Occipital lobe (tissue), 2 donors: ENCODE results near the gene DDX25. TPM values are rescaled to one million over a fixed set of nuclear protein-coding genes. Genes with fewer than 3 reads are reported as not detected.

Source experiments
- DNase-seq: peaks from one replicate; lab custom pipeline; 2025; lab: John Stamatoyannopoulos, UW
- total RNA-seq: library from RNA; depleted of rRNA; stranded (reverse); fragments of >200 nt; gene quantifications from one replicate; pipeline ENCODE4 v1.2.3, GENCODE V29; 2014

The DDX25 gene
- total RNA-seq, 1 donor from 2014 or later, result 18.7 TPM

DNA sequence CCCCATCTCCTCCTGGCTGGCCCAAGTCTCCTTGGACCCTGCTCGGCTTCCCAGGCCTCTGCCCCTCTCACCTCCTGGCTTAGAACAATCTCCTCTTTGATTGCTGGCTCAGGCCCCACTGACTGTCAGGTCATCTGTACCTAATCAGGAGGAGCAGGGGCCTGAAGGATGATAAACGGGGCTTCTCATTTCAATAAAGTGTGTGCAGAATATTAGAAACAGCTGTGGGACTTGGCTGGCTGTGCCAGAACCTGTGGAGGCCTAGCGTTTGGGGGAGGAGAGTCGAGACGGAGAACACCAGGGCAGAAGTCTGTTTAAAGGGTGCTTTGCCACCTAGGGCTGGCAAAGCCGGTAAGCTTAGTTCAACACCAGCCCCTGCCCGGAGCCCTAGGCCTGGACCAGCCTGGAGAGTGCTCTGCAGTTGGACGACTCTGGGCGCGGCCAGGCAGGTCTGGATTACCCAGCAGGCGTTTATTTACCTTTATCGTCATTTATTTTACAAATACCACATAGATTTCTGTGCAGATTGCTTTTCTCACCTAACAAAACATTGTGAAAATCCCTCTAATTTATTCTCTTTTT lies 31.4 kb downstream of the DDX25 start:
- DNase-seq, result no peak

DNA sequence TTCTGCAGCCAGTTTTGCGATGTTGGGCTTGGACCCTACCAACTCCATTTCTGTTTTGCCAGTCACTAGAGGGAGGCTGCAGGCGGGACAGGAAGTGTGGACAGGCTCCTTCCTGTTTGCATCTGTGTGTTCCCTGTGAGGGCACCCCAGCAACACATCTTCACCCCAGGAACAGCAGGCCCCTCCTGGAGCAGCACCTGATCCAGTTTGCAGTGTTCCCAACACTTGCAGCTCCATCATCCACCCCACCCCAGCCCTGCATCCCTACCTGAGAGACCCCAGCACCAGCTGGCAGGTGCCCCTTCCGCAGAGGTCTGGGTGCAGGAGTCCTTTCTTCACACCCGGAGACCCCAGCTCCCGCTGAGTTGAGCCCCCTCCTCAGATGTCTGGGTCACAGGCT lies 34.1 kb downstream of the DDX25 start:
- DNase-seq, result no peak

DNA sequence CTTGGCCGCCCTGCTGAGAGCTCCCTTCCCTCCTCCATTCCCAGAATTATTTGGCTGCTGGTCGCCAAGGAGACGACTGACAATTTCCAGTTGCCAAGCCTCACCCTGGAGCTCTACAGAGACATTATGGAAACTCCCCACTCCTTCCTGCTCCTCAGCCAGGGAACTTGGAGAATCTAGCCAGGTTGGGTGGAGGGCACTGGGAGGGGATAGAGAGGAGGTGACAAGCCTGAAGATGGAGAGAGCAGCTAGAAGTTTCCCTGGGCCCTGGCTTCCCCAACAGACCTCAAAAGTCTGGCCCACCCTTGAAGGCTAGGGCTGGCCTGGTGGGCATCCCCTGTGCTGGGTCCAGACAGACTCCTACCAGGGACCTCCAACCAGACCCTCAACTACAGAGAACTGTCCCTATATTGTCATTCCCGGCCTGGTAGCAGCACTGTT lies 34.8 kb downstream of the DDX25 start:
- DNase-seq, result no peak

DNA sequence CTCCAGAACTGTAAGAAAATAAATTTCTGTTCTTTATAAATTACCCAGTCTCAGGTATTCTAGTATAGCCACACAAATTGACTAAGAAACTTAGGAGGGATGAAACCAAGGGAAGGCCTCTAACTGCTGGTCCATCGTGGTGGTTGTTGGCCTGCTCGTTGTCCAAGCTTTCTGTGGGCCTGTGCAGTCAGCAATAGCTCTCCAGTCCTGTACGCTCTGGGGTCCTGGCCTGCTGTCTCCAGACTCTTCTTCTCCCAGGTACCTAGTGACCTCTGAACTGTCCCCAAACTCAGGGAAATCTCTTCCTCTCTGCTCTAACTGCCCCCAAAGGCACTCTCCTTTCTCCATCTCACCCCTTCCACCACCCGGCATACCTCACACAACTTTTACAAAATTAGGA lies 35.8 kb downstream of the DDX25 start:
- DNase-seq, result no peak

DNA sequence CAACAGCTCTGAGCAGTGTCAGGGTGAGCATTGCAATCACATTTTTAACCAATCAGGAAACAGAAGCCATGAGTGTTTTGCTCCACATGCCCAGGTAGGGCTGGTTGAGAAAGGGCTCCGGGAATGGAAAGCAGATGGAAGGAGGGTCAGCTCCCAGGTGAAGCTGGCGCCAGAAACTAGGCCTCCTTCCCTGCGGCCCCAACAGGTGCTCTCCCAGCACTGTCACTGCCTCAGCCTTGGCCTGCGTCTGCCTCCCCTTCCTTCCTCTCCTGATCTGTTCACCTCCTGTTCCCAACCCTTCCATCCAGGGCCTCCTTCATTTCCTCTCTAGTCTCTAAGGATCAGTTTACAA lies 36.9 kb downstream of the DDX25 start:
- DNase-seq, result no peak

DNA sequence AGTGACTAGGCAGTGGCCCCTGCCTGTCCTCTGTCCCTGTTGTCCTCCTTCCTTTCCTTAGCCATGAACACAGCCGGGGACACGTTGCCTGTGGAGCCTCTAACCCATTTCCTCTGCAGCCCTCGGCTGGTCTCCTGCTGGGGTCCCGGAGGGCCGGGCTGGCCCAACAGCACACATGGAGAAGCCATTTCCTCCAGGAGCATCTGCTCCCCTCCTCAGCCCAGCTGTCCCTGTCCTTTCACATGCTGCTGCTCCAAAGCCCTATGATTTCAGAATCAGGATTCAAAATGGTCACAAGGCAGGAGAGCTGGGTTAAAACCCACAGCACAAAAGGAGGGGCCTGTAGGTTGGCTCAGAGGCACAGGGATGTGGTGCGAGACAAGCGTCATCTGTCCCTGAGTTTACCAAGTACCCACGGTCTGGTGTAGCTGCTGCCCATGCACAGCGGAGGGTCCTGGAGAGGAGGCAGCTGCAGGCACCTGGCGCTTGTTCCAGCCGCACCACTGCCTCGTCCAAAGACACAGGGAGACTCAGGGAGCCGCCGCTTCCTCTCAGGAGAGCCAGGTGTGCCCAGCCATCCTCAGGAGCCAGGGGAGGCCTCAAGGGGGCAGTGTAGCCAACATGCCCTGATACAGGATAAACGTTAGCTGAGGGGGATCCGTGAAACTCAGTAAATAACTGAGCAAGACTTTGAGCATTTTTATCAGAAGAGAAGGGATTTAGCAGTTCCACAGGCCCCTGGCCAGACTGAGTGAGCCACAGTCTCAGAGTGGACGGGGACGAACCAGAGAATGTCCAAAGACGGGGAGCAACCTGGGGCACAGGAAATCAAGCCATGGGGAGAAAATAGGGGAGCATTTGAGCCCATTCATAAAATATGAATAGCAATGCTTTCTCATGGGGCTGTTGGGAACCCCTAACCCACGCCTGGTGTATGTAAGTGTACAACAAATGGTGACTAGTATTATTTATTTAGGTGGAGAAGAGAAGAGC lies 37.6 kb downstream of the DDX25 start:
- DNase-seq, result no peak

DNA sequence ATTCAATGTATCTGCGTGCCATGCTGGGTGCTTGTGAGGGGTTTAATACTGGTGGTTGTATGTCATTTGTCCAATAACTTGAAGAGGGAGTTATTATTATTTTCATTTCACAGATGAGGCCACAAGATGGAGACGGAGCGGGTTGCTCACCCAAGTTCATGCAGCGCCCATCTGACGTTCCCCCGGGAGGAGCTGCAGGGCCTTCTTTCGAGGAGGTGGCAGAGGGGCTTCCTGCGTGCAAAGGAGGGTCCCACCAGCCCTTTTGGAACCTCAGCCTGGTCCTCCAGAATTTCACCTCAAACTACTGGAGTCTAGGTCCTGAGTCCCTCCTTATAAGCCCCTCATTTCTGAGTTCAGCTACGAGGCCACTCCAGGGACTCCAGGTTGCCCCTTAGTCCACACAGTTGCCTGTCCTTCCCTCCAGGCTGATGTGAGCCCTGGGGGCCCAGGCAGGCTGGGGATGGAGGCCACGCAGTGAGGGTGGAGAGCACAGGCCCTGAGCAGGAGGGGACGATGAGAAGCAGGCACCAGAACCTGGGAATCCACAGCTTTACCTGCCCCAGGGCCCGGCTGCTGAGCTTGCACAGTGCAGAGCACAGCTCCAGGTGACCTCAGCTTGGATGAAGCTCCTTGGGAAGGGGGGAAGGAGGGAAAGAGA lies 38.6 kb downstream of the DDX25 start:
- DNase-seq, result no peak

DNA sequence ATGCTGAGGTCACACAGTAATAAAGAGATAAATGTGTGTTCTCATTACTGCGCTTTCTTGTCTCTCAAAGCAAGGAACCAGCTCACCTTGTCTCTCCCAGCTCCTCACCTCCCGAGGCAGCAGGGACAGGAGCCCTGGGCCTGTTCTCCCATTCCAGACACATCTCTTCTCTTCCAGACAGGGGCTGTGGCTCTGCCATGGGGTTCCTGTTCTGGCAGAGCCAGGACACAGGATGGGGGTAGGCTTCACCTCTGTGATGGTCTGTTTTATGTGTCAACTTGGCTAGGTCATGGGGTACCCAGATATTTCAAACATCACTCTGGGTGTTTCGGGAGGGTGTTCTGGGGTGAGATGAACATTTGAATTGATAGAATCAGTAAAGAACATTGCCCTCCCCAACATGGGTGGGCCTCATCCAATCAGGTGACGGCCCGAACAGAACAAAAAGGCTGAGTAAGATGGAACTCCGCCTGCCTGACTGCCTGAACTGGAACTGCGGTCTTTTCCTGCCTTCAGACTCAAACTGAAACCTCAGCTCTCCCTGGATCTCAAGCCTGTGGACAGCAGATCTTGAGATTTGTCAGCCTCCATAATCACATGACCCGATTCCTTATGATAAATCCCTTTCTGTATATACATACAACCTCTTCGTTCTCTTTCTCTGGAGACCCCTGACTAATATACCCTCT lies 39.5 kb downstream of the DDX25 start:
- no peak for DNase-seq

DNA sequence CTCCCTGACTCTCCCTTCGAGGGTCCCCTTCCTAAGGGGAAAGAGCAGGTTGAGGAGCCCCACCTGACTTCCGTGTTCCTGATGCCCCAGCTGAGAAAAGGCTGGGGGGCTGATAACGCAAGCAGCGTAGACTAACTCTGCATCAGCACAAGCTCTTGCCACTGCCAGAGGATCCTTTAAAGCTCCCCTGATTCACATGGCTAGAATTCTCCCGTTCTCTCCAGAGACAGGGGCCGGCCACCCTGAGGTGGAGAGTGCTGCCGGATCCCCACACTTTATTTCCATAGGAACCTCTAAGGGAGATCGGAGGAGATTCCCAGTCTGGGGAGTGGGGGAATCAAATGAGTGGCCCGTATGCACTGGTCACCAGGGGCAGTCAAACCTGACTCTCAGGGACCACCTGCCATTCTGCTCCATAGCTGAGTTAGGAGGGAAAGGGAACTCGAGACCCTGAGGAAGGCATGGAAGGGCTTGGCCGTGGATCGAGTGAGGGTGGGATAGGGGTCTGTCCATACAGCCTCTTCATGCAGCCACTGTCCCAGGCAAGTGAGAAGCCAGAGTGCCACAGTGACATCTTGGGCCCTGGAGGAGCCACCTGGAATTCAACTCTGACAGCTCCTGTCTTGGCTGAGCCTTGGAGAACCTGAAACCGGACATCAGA lies 40.2 kb downstream of the DDX25 start:
- no peak for DNase-seq

DNA sequence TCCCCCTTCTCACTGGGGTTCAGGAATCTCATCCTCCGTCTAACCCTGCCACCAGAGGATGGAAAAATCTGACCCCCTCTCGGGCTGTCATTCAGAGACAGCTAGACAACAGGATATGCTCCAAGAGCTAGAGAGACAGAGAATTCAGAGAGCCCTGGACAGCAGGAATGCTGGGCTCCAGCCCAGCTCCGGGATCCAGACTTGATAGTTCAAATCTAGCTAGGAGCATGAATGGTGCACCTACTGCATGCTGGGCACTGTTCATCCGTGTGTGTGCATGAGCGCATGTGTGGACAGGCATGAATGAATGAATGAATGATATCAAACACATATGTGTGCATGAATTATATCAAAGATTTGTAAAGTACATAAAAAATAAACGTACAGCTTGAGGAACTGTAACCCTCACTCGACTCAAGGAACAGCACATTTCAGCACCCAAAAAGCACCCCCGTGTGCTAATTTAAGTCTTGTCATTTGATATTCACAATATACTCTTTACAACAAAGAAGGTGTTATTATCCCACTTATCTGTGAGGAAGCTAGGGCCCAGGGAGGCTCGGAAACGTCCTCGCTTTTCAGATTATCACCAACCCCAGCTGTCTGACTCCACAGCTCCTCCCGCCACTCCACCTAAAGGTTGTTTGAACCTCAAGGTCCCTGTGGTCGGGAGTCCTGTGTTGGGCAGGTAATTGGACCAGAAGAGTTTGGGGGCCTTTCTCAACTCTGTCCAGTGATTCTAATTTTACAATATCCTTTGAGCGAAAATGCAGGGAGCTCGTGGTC lies 40.9 kb downstream of the DDX25 start:
- no peak for DNase-seq

DNA sequence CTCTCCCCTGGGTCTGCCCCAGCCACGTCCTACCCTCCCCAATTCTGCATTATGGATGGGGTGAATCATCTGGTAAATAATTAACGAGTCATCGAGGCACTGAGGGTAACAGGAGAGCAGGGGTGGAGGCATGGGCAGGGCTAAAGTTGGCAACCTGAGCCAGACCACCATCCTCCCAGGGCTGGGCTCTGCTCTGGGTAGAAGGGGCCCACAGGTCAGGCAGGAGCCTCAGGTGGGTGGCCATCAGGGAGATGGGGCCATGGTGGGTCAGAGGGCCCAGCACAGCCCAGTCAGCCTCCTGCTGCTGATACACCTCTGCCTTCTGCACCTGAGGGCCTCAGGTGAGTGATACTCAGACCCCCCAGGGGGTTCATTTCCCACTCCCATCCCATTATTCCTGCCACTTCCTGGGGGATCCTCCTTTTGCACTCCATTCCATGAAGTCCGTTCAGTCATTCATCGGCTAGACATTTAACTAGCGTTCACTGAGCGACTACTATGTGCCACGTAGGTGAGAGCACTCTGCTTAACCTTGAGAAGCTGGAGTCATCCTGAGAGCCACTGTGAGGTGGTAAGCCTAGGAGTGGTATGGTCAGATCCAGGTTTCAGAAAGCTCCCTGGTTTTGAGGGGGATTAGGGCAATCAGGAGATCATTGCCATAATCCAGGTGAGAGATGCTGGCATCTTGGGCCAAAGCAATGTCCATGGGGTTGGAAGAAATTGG lies 41.7 kb downstream of the DDX25 start, which contains the start of gene VSIG10L2:
Gene VSIG10L2, plus strand, starts transcription at position 248 of the 724 bp plus-strand sequence. Its CDS starts 12 bp downstream, at position 260.
- no peak for DNase-seq

DNA sequence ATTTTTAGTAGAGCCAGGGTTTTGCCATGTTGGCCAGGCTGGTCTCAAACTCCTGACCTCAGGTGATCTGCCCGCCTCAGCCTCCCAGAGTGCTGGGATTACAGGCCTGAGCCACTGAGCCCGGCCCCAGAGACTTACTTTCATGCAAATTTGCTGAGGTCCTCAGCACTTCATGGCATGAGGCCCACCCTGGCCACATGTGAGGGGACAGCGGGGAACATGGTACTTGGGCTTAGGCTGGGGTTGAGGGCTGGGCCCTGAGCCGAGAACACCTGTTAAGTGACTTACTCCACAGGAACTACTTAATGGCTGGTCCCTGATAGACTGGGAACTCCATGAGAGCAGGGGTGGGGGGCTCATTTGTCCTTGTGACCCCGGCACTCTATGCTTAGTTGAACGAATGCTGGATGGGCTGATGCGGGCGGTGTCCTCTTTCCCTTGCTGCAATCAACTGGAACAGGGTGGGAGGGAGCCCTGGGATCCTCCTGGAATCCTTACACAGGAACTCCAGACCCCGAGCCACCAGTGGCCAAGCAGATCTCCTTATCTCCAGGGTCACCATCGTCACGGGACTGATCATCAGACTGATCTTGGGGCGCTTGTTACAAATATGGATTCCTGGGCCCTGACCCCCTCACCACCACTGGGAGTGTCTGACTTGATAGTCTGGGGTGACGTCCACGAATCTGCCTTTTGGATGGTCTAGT lies 42.6 kb downstream of the DDX25 start:
- no peak for DNase-seq

DNA sequence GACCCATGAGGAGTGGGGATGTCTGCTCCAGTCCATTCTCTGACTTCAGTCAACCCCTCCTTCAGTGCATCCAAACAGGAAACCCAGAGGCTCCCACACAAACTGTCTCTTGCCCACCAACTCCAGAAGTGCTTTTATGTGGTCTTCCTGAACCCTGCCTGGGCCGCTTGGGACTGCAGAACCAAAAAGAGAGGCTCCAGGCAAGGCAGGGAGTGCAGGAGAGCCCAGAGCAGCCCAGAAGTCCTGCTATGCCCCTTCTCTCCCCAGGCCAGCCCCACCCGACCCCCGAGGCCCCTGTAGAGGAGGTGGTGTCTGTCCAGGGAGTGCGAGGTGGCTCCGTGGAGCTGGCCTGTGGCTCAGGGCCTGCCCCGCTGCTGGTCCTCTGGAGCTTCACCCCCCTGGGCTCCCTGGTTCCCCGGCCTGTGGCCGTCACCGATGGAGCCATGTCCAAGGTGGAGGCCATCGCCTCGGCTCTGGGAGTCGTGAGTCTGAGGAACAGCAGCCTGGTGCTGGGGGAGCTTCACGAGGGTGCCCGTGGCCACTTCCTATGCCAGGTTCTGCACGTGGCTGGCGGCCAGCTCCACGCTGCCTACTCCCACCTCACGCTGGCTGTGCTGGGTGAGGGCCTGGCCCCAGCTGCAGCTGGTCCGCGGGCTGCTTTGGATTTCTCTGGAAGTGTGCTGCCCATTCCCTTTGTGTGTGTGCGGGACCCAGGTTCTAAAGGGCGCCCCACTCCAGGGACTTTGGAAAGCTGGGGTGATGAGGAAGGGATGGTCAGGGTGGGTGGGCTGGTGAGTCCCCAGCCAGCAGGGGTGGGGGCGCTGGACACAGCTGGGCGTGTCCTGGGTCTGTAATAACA lies 43.3 kb downstream of the DDX25 start:
- no peak for DNase-seq

DNA sequence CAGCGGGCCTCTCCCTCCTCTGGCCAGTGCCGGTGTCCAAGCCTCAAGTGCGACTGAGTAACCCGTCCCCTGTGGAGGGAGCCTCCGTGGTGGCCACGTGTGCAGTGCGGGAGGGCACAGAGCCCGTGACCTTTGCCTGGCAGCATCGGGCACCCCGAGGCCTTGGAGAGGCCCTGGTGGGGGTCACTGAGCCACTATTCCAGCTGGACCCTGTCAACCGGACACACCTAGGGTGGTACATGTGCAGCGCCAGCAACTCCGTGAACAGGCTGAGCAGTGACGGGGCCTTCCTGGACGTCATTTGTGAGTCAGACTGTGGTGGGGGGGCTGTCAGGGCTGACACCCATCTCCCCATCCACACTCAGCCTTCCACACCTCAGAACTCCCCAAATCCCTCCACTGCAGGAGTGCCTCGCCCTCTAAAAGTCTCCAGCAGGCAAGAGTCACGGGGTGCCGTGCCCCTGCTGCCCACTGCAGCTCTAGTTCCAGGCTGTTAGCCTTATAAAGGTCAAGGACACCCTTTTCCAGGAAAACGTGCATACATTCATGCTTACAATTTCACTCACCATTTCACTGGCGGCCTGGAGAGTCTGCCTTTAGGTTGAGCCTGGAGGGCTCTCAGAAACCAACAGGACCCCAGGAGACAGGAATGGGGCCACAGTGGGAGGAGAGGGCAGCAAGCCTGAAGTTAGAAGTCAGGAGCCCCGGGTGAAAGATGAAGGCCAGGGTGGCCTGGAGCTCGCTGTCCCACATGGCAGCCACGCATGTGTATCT lies 44.2 kb downstream of the DDX25 start:
- DNase-seq, result no peak

DNA sequence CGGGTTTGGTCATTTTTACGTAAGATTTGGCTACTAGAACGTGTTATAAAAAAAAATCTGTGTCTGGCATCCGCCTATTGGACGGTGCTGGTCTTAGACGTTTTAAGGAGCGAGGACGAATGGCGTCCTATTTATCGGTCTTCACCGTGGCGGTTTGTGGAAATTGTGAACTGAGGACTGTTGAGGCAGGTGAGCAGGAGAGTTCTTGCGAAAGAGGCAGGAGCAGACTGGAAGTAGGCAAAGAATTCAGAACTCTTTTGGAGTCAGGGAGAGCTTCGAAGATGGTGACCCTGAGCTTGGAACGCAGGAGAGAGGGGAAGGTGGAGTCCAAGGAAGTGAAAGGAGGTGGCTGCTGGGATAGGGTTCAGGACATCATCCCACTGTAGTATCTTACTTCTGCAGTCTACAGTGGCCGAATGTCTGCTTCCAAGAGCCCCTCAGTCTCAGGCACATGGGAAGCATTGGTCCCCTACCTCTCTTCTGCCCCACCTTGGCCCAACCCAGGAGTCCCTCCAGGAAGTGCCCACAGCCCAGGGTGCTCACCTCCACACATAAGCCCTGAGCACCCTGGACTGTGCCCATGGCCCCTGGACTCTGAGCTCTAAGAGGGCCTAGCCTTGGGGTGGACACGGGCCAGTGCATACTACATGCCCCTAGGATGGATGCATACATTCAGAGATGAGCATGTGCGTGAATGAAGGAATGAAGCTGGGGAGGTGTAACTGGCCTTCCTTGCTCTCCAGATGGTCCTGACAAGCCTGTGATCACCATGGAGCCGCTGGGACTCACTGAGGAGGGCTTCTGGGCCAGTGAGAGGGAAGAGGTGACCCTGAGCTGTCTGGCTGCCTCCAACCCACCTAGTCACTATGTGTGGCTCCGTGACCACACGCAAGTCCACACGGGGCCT lies 45.2 kb downstream of the DDX25 start:
- no peak for DNase-seq

DNA sequence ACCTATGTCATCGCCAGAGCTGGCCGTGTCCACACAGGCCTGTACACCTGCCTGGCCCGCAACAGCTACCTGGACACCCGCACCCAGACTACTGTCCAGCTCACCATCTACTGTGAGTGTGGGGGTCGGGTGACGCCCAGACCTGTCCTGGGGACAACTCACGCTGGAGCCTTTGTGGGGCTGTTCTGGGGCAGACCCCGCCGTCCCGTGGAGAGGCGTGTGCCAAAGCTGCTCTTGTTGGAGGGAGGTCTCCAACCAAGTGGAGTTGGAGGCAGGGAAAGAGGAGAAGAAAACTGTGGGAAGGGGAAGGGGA lies 45.8 kb downstream of the DDX25 start:
- DNase-seq, result no peak
